Left hindlimb (tissue), 1 donor: ENCODE data around the gene SERPINC1.
"Not testable (repeated sequence)": the region's sequence is repeated elsewhere in the genome, so short reads cannot be mapped to it uniquely, and the experiment has no call there.

Source experiments
- DNase-seq: peaks from one replicate; pipeline ENCODE4 v3.0.0-alpha.2; 2018

SERPINC1 gene

DNA sequence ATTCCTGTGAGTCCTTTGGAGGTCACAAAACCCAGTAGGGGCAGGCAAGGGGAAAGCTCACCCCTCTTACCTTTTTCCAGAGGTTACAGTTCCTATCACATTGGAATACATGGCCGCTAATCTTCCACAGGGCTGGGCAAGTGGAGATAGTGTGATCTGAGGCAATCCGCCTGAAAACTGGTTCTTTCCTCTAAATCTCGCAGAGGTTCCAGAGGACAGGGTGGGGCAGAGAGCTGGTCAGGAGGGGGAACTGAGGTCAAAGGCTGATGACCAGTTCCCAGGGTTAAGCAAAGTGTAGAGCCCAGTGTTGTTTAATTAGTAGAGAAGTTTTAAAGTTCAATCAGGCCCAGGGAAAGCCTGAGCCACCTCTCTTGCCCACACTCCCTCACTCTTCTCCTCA is at the start of gene SERPINC1:
Gene SERPINC1 (minus strand): TSS at position 179 of the 400 bp plus-strand sequence. CDS start 68 bp downstream, at position 111.
- DNase-seq = no peak

DNA sequence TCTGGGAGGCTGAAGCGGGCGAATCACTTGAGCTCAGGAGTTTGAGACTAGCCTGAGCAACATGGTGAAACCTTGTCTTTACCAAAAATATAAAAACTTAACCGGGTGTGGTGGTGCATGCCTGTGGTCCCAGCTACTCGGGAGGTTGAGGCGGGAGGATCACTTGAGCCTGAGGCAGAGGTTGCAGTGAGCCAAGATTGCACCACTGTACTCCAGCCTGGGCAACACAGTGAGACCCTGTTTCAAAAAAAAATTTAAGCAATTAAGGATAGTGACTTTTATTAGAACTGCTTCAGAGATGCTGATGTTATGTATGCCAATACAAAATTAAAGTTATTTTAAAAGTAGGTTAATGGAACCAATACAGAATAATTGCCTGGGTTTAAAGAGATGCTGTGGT is 48.8 kb upstream of the SERPINC1 start:
- not testable (repeated sequence) for DNase-seq

- no peak for DNase-seq
These were observed 46.4 kb upstream of the SERPINC1 start for GRCh38 chr1:173963477-173963876.

DNA sequence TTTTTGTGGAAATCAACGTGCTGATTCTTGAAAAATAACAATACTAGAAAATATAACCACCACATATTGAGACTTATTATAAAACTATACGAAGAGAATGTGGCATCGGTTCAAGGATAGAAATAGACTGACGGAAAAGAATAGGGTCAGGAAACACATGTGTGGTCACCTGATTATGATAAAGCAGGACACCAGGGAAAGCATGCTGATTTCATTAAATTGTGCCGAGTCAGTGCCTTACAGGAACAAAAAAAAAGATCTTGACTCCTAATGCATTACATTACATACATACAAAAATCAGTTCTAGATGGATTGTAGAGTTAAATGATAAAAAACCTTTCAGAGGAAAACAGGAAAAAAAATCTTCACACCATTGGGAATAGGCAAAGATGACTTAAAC is 43.5 kb upstream of the SERPINC1 start:
- no peak for DNase-seq

GRCh38 chr1:173954179-173954578 is 37.1 kb upstream of the SERPINC1 start:
- no peak for DNase-seq

DNA sequence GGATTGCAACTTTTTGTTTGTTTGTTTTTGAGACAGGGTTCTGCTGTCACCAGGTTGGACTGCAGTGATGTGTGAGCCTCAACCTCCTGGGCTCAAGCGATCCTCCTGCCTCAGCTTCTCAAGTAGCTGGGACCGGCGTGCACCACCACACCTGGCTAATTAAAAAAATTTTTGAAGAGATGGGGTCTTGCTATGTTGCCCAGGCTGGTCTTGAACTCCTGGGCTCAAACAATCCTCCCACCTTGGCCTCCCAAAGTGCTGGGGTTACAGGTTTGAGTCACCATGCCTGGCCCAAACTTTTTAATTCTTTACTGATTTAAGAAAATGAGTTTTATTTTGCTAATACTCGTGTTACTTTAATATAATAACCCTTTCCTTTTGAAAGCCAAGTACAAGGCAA is 31.5 kb upstream of the SERPINC1 start:
- DNase-seq = no peak

GRCh38 chr1:173946380-173946921 is 29.3 kb upstream of the SERPINC1 start:
- no peak for DNase-seq

GRCh38 chr1:173937062-173937461 is 19.9 kb upstream of the SERPINC1 start:
- no peak for DNase-seq

DNA sequence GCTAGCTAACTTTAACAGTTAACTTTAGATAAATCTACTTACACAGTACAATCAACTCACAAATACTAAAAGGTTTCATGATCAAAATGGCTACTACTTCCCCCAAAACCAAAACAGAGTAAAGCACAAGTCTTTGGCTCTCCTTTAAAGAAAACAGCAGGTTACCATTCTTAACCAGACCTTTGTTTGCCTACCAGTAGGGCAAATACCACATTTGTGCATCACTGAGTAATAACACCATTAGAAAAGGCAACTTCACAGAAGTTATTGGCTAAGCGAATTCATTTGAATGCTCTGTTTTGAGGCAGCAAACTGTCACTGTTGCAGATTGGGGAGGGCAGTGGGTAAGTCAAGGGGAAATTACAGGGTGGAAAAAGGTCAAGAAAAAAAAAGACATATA is 17.3 kb upstream of the SERPINC1 start:
- DNase-seq = no peak

DNA sequence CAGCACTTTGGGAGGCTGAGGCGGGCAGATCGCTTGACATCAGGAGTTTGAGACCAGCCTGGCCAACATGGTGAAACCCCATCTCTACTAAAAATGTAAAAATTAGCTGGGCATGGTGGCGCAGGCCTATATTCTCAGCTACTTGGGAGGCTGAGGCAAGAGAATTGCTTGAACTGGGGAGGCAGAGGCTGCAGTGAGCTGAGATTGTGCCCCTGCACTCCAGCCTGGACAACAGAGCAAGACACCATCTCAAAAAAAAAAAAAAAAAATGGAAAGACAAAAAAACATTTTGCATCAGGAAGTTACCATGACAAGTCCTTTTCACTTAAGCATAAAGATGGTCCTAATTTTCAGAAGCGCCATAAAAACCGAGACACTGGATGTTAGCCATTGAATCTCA is 13.4 kb upstream of the SERPINC1 start:
- DNase-seq = not testable (repeated sequence)

DNA sequence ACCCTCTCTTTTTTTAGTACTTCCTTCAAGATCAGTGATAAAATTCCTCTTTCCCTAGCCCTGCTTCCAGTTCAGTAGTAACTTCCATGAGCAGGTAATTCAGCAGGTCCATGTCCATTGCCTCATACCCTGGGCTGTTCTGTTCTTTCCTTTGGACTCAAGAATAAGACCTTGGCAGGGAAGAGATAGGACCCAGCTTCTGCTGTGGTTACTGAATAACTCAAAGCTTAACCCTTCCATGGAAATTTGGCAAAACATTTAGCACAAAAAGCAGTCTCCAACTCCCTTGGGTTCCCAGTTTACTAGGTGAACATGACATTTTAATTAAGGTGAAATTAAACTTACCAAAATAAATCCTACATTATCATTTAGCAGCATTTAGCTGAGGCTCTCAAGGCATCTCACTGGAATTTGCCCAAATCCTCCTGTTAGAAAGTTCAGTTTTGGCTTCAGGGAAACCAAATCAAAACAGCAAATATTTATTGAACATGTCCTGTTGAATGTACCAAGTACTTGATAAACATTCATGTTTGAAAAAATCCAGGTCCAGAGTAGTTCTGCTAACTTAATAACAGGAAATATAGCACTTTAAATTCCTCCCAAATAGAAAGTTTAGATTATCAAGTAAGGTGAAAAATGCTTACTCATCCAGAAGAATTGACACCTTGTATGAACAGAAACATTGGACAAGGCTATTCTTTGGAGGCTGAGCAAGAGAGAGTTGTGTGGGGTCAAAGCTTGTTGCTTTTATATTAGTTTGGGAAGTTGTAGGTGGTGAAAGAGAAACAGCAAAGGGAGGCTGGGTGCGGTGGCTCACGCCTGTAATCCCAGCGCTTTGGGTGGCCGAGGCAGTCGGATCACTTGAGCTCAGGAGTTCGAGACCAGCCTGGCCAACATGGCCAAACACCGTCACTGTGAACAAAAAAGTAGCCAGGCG is 8.4 kb upstream of the SERPINC1 start:
- no peak for DNase-seq

DNA sequence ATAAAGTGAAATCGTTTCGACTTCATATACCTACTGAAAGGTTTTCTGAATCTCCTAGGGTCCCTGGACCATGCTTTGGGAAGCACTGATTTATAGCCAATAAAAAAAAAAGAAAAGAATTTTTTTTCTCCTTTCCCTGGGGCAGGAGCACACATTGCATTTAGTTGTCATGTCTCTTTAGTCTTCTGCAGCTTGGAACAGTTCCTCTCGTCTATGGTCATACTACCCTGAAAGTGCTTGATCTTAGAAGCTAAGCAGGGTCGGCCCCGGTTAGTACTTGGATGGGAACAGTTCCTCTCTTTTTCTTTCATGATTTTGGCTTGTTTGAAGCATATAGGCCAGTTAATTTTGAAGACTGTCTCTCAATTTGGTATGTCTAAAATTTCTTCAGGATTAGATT is 3.7 kb upstream of the SERPINC1 start:
- no peak for DNase-seq

- DNase-seq = no peak
These were observed 737 bp upstream of the SERPINC1 start for GRCh38 chr1:173917635-173918493.

- DNase-seq = no peak
These were observed 460 bp downstream of the SERPINC1 start for GRCh38 chr1:173916667-173917066.

GRCh38 chr1:173915596-173915995 is 1.5 kb downstream of the SERPINC1 start:
- no peak for DNase-seq

DNA sequence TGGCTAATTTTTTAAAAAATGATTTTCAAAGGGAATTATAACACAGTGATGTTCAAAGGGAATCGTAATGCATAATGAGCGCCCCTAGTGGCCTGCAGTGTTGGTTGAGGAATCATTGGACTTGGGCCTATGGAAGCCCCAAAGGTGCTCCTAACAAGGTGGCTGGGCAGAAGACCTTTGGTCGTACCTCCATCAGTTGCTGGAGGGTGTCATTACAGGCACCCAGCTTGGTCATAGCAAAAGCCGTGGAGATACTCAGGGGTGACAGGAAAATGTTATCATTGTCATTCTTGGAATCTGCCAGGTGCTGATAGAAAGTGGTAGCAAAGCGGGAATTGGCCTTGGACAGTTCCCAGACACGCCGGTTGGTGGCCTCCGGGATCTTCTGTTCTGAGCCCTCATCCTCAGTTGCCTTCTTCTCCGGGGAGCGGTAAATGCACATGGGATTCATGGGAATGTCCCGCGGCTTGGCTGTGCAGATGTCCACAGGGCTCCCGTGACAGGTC is 2.7 kb downstream of the SERPINC1 start:
- DNase-seq = no peak

DNA sequence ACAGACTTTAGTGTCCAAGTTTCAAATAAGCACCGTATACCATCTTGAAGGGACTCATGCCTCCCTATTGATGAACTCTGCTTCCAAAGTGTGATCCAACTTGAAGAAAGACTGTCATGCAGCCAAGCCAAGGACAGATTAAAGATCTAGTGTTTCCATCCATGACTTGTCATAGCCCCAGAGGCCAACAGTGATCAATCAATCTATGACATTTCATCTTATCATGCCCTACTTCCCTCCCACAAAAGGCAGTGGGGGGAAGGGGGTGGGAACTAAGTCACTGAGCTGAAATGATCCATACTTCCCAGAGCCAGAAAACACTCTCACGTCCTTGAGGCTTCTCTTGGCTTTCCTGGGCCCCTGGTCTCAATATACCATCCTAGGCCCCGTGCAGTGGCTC is 4.0 kb downstream of the SERPINC1 start:
- DNase-seq = no peak

- DNase-seq = no peak
These were observed 13.1 kb downstream of the SERPINC1 start for GRCh38 chr1:173903827-173904531.

DNA sequence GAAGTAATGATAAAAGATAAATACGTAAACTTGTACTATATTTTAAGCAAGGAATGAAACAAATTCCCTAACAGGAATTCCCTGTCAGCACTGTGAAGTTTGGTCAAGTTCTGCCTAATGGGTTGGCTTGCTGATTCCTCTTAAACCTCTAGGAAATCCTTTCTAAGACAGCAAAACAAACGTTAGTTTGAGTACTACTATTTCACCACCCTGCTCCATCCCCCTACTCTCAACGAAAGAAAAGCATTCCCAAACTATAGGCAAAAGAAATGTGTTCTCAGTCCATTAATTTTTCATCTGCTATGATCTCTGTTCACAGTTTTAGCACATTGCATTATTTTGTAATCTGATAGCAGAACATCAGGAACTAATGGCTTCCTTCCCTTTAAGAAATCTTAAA is 16.1 kb downstream of the SERPINC1 start:
- no peak for DNase-seq

DNA sequence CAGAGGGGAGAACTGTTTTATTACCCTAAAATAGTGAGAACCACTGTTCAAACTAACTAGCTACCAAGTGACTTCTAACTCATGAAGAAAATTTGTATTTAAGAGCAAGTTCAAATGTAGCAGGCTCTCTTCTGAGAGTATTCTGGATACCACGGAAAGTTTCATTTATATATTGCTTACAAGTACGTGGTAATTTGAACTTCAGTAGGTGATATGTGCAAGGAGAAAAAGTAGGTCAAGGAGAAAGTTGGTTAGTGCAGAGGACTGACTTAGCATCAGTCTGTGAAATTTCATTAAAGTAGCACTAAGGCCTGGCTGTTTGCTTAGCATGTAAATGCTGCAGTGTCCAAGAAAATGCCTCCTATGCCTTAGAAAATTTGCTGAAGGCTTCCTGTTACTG is 16.7 kb downstream of the SERPINC1 start:
- DNase-seq = no peak

DNA sequence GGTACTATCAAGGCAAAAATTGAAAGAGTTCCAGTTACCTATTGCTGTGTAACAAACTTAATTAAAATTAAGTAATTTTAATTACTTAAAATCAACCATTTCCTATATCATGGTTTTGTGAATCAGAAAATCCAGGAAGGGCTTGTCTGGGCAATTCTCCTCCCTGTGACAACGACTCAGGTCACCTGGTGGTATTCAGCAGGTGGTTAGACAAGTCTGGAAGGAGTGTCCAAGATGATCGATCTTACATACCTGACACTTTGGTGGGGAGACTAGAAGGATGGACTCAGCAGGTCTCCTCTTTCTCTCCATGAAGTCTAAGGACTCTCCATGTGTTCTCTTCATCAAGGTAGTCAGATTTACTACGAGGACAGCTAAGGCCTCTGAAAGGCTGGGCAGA is 22.9 kb downstream of the SERPINC1 start:
- no peak for DNase-seq

- no peak for DNase-seq
These were observed 23.5 kb downstream of the SERPINC1 start for GRCh38 chr1:173893611-173894010.

DNA sequence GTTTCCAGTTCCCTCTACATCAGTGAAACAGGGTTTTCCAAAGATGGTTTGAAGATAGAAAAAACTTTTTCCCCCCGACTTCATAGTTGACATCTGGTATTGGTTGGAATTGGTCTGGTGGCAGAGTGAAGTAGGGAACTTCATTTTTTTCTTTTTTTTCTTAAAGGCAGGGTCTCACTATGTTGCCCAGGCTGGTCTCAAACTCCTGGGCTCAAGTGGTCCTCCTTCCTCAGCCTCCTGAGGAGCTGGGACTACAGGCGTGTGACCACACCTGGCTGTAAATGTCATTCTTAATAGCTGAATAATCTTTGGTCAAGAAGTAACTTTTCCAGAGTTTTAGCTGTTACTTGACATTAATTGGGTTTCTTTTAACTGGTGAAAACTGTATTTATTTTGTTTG is 27.2 kb downstream of the SERPINC1 start:
- DNase-seq = no peak
